NCI-H510A (cell line): ENCODE measurements around the gene UCK1.
A peak's percentile ranks its signal among the peaks of the same experiment; 100 is the strongest.
"Not testable (repeated sequence)": the region's sequence is repeated elsewhere in the genome, so short reads cannot be mapped to it uniquely, and the experiment has no call there.

ENCODE experiments used
- DNase-seq: peaks from one replicate; lab custom pipeline; 2025; lab: John Stamatoyannopoulos, UW

The UCK1 gene

GRCh38 chr9:131554087-131554842, 23.2 kb upstream of the UCK1 start:
- no peak for DNase-seq

- DNase-seq, result no peak
Measured at GRCh38 chr9:131552030-131552429, 21.0 kb upstream of the UCK1 start.

DNA sequence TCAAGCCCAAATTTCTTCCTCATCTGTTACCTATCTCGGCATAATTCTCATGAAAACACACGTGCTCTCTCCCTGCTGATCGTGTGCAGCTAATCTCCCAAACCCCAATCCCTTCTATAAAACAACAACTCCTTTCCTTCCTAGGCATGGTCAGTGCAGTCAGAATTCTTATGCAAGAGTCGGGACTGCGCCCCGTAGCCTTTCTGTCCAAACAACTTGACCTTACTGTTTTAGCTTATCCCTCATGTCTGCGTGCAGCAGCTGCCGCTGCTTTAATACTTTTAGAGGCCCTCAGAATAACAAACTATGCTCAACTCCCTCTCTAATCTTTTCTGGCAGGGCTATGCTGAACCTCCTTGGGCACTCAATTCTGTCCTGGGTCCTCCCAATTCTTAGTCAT, 19.4 kb upstream of the UCK1 start:
- DNase-seq, result not testable (repeated sequence)

DNA sequence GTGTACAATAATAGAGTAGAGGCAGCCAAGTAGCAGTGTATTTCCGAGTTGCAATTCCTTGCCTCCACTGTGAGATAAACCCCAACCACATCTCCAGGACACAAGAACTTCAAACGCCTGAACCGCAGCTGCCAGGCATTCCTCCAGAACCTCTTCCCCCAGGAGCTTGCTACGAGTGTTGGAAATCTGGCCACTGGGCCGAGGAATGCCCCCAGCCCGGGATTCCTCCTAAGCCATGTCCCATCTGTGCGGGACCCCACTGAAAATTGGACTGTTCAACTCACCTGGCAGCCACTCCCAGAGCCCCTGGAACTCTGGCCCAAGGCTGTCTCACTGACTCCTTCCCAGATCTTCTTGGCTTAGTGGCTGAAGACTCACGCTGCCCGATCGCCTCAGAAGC, 18.1 kb upstream of the UCK1 start:
- DNase-seq, result not testable (repeated sequence)

GRCh38 chr9:131546336-131547084, 15.4 kb upstream of the UCK1 start:
- no peak for DNase-seq

DNA sequence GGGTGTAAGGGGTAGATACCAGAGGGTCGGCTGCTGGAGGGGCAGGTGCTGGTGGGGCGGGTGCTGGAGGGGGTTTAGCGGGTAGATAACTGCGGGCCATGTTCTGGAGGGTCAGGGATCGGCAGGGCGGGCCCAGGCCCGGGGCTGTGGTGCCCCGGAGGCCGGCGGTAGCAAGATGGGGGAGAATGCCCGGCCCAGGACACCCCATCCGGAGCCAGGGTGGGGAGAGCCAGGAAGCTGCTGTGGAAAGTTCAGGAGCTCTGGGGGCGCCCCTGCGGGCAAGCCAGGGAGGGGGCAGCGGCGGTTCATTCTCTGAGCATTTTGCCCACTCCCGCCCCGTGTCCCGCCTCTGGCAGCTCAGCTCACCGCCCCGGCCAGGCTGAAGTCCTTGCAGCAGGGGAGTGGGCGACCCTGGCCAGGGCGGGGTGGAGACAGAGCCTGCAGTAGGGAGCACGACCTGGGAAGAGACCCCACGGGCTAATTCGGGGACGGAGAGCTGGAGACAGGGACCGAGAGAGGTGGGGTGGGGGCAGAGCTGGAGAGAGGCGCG, 14.8 kb upstream of the UCK1 start:
- no peak for DNase-seq

- DNase-seq, result peak; percentile 83
Measured at GRCh38 chr9:131545003-131545785, 14.1 kb upstream of the UCK1 start, which contains the start of gene PRRT1B. Gene PRRT1B (plus strand): TSS chr9:131545523. CDS start chr9:131545616, 93 bp downstream.

DNA sequence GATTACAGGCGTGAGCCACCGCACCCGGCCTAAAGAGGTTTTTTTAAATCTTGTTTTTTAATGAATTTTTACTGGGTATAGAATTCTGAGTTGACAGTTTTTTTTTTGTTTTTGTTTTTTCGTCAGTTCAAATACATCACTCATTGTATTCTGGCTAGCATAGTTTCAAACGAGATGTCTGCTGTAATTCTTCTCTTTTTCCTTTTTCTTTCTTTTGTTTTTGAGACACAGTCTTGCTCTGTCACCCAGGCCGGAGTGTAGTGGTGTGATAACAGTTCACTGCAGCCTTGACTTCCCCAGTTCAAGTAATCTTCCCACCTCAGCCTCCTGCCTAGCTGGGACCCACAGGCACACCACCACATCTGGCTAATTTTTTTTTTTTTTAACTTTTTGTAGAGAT, 12.1 kb upstream of the UCK1 start:
- DNase-seq, result no peak

DNA sequence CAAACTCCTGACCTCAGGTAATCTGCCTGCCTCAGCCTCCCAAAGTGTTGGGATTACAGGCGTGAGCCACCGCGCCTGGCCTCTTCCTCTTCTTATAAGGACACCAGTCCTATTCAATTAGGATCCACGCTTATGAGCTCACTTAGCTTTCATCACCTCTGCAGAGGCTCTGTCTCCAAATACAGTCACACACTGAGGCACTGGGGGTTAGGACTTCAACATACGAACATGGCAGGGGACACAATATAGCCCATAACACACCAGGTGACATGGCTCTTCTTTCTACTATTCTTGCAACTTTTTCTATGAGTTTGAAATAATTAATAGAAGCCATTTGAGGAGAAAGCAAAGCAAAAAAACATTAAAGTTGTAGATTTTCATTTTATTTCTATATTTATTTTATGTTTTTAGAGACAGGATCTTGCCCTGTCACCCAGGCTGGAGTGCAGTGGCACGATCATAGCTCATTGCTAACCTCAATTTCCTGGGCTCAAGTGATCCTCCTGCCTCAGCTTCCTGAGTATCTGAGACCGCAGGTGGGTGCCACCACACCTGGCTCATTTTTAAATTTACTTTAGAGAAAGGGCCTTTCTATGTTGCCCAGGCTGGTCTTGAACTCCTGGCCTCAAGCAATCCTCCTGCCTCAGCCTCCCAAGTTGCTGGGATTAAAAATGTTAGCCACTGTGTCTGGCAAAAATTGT, 8.3 kb upstream of the UCK1 start:
- no peak for DNase-seq

DNA sequence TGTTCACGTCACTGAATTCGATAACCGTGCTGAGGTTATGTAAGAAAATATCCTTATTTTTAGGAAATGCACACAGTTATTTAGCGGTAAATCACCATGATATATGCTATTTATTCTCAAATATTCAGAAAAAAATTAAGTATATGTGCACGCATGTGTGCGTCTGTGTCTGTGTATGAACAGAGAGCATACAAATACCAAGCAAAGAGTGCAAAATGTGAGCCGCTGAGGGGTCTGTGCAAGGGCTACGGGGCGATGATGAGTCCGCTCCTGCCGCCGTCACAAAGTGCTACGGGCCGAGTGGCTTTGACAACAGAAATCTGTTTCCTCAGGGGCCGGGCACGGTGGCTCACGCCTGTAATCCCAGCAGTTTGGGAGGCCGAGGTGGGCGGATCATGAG, 6.9 kb upstream of the UCK1 start:
- no peak for DNase-seq

DNA sequence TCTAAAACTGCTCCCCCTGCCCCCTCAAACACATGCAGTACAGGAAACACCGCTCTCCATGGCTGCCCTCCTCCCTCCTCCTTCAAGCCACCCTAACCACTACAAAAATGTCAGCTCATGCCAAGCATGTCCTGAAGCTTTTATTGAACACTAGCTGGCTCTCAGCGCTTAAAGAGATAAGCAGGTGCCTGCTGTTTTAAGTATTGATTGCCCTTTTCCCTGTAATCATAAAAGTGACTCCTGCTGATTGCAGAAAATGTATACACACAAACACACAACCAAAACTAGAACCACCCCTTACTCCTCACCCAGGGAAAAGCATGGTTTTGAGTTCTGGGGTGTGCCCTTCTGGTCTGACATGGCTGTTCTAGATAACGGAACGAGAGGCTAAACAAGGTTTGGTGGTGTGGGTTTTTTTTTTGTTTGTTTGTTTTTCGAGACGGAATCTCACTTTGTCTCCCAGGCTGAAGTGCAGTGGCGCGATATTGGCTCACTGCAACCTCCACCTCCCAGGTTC, 3.7 kb upstream of the UCK1 start:
- no peak for DNase-seq

DNA sequence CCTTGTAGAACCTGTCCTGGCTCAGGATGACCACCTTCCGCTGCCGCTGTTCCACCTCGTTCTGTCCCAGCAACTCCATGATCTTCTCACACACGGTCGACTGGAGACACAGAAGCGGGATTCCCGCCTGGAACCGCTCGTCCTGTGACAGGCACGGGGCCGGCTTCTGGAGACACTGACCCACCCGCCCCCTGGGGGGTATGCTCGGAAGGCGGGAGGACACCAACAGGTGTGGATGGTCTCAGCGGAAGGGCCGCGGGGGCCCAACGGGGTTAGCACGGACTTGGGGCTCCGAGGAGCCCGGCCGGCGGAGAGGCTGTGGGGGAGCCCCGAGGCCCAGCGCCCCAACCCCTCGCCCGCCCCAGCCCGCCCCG, 530 bp downstream of the UCK1 start:
- peak; percentile 64 for DNase-seq

DNA sequence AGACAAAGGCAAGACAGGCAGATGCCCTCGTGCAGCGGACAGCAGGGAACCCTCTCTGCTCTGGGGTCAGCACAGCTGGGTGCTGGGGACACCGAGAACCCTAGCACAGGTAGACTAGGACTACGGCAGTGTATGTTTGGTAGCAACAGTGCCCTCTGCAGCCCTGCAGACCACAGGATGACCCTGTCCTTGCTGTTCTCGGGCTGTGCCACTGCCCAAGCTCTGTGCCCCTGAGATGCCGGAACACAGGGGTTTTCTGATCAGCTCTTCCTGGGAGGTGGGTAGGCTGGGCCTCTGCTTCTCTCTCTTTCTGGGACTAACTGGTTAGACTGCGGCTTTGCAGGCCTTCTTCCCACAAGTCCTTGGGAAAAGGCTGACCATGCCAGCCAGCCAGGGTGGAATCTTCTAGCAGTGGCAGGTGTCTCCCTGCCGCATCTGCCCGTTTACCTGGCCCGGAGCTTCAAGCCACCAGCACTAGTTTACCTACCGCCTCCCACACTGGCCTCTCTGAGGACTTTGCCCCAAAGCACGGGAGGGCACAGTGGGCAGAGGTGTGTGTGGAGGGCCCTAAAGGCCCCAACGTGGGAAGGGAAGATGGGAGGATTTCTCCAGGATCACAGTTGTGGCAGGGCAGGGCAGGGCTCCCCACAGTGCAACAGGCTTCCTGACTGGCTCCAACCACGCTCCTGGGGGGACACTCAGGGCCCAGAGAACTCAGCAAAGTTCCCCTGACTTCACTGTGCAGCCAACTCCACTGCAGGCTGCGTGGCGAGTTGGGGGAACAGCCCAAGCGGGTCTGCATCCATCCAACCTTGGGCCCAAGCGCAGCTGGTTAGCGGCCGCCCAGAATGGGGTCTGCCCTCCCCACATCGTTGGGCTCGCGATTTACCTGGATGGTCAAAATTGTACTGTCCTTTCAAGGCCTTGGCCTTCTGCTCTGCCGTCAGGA, 1.2 kb downstream of the UCK1 start:
- no peak for DNase-seq

- no peak for DNase-seq
Measured at GRCh38 chr9:131528886-131529505, 2.1 kb downstream of the UCK1 start.

DNA sequence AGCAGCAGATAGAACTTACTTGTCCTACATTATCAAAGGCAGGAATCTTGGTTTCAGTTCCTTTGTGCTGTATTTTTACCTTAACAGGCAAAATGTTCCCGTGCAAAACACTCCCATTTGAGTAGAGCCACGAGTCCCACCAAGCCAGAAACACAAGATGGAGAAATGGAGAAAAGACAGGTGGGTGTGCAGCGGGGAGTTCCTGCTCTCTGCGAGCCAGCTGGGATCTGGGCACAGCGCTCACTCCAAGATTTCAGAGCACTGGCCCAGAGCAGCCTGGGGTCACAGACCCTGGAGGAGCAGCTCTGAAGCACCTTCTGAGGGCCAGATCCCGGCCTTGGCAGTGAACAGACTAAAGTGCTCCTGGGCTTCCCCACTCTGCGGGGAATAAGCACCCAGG, 2.9 kb downstream of the UCK1 start:
- DNase-seq, result no peak

DNA sequence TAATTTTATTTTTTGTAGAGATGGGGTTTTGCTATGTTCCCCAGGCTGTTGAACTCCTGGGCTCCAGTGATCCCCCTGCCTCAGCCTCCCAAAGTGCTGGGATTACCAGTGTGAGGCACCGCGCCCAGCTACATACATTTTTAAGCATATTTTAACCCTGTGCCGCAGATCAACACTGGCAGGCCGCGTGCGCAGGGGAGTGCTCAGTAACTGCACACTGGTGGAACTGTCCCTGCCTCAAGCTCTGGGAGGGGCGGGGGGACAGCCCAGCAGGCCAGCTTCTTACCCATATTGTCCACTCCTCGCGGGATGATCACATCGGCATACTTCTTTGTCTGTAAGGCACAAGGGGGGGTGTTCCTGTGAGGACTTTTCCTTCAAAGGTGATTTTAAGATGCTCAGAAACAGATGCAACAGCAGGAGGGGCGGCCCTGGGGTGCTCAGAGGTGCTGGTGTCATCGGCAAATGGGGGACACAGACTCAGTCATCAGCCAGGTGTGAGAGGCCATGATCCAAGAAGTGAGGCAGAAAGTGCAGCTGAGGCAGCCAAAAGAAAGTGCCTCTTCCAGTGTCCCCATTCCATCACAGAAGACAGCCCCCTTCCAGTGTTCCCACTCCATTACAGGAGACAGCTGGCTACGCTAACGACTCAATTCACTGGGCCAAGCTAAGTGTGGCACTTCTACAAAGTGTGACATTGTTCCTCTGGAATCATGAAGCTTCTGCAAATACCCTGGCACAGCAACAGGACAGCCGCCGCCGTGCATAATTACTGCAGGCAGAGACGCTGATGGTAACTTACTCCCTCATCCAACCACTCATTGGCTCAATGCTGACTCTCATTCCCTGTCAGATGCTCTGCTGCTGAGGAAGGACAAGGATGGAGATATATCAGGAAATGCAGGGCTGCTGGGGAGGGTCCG, 5.2 kb downstream of the UCK1 start:
- DNase-seq, result no peak

DNA sequence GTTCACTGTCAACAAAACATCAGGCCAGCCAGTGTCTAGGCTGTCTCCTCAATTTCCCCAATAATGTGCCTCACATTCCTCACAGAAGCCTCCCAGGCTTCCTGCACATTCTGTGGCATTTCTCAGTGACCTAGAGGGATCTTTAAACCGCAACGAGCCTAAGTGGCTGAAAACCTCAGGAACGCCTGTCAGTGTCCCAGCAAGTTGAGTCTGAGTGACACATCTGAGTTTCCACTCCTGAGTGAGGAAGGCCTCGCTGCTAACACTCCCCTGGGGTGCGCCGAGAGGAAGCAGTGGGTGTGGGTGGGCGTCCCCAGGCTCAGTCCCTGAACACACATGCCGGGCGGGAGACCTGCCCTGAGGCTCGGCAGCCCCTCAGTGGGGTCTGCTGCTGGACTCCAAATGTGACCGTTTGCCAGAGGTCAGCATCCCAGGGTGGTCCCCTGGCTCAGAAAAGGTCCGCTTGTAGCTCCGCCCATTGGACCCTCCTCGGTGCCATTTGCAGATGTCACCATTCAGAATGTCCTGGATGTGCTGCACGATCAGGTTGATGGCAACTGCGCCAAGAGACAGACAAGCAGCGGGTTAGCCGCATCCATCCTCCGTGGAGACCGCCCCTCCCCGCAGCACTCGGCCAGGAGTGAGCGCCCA, 6.3 kb downstream of the UCK1 start:
- no peak for DNase-seq
